ENCODE results near the gene DNAH12. TPM values are rescaled to one million over a fixed set of nuclear protein-coding genes. Genes with fewer than 3 reads are reported as not detected.

DNAH12 gene
- total and polyA plus RNA-seq, 2 of the 4 experiments (the other 2 are of a cell fraction), result under 0.01 to 0.02 TPM

DNA sequence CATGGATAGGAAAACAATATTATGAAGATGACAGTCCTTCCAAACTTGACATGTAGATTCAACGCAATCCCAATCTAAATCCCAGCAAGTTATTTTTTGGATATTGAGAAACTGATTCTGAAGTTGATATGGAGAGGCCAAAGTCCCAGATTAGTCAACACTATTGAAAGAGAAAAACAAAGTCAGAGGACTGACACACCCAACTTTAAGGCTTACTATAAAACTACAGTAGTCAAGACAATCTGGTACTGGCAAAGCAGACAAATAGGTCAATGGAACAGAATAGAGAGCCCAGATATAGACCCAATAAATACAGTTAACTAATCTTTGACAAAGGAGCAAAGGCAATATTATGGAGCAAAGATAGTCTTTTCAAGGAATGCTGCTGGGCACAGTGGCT is 132.4 kb downstream of the DNAH12 start:
- no peak for ATAC-seq (ENCODE audit: low read depth)

More for the DNA sequence above, 132.4 kb downstream of the DNAH12 start:
- H3K9me1 ChIP-seq (ENCODE audit: insufficient read depth, low read length), result no peaks in the 10 kb centered on the region
- in situ Hi-C loops (cut with MboI; ENCODE audit: low sequenced_read_pairs) (no loop called here), dilution Hi-C loops (cut with HindIII; ENCODE audit: low sequenced_read_pairs, unreplicated experiment) (no loop called here), intact Hi-C loops (cut with micrococcal nuclease) (no loop called here)
- H4K91ac ChIP-seq (ENCODE audit: insufficient read depth, low read depth, low read length), result no peak overlapping the region
- H2BK20ac ChIP-seq (ENCODE audit: low read depth, low read length), result no peak overlapping the region
- H2AK9ac ChIP-seq (replicated peaks; ENCODE audit: low read depth, low read length, poor library complexity), result no peak overlapping the region
- no TSS peak for BruUV-seq (replicated peaks)
- H3K4me1 ChIP-seq (ENCODE audit: control insufficient read depth, insufficient read depth, low read length), result no peaks in the 10 kb centered on the region
- H3K56ac ChIP-seq (ENCODE audit: extremely low read depth, insufficient read depth, low read length), result no peak overlapping the region
- H4K5ac ChIP-seq (ENCODE audit: low read depth, low read length), result no peak overlapping the region
- no peak overlapping the region for H3K4me2 ChIP-seq (ENCODE audit: low read depth, low read length)
- no peak overlapping the region for H2BK5ac ChIP-seq (ENCODE audit: low read depth, low read length, poor library complexity, severe bottlenecking)
- POLR2A ChIA-PET (ENCODE audit: unreplicated experiment), result no interaction called here
- WGBS, 2 experiments (ENCODE audit: extremely low coverage in 2 of 2, insufficient read length in 1 of 2), result no CpG with 5 or more reads among the region's 1 CpG
- no peak overlapping the region for H2AK5ac ChIP-seq (ENCODE audit: low read depth, low read length)
- no peak overlapping the region for H3K27ac ChIP-seq (ENCODE audit: insufficient read depth, low read length)
- H2BK15ac ChIP-seq (ENCODE audit: low read depth, low read length), result no peak overlapping the region
- H3K9me3 ChIP-seq (ENCODE audit: control insufficient read depth, insufficient read depth, low read length), result peaks cover 4% of the 10 kb centered on the region; the same call in 1 of the 2 replicates
- TF ChIP-seq SMC3 (IDR thresholded peaks at IDR 0.05; ENCODE audit: low read depth, low read length) (no peak), NFE2L2 (IDR thresholded peaks at IDR 0.05; ENCODE audit: low read depth, low read length) (no peak), RCOR1 (IDR thresholded peaks at IDR 0.05; ENCODE audit: insufficient replicate concordance, low read length) (no peak), CEBPB (IDR thresholded peaks at IDR 0.05; ENCODE audit: low read depth, low read length) (no peak), RAD21 (IDR thresholded peaks at IDR 0.05; ENCODE audit: low read length) (no peak), MXI1 (IDR thresholded peaks at IDR 0.05; ENCODE audit: borderline replicate concordance, low read depth, low read length) (no peak), RFX5 (IDR thresholded peaks at IDR 0.05; ENCODE audit: low read depth, low read length) (no peak), FOS (IDR thresholded peaks at IDR 0.05; ENCODE audit: low read depth, low read length) (no peak), BHLHE40 (IDR thresholded peaks at IDR 0.05; ENCODE audit: low read depth, low read length) (no peak), MAZ (IDR thresholded peaks at IDR 0.05; ENCODE audit: borderline replicate concordance, low read depth, low read length) (no peak), POLR2A (IDR thresholded peaks at IDR 0.05; ENCODE audit: low read depth, low read length) (no peak)
- TF ChIP-seq, protein P1, sequence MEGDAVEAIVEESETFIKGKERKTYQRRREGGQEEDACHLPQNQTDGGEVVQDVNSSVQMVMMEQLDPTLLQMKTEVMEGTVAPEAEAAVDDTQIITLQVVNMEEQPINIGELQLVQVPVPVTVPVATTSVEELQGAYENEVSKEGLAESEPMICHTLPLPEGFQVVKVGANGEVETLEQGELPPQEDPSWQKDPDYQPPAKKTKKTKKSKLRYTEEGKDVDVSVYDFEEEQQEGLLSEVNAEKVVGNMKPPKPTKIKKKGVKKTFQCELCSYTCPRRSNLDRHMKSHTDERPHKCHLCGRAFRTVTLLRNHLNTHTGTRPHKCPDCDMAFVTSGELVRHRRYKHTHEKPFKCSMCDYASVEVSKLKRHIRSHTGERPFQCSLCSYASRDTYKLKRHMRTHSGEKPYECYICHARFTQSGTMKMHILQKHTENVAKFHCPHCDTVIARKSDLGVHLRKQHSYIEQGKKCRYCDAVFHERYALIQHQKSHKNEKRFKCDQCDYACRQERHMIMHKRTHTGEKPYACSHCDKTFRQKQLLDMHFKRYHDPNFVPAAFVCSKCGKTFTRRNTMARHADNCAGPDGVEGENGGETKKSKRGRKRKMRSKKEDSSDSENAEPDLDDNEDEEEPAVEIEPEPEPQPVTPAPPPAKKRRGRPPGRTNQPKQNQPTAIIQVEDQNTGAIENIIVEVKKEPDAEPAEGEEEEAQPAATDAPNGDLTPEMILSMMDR (conservative IDR thresholded peaks at IDR 0.05; ENCODE audit: low read depth, low read length), result no peak
- TF ChIP-seq, protein P2, sequence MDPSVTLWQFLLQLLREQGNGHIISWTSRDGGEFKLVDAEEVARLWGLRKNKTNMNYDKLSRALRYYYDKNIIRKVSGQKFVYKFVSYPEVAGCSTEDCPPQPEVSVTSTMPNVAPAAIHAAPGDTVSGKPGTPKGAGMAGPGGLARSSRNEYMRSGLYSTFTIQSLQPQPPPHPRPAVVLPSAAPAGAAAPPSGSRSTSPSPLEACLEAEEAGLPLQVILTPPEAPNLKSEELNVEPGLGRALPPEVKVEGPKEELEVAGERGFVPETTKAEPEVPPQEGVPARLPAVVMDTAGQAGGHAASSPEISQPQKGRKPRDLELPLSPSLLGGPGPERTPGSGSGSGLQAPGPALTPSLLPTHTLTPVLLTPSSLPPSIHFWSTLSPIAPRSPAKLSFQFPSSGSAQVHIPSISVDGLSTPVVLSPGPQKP (IDR thresholded peaks at IDR 0.05; ENCODE audit: borderline replicate concordance, low read depth, low read length), result no peak
- TF ChIP-seq, protein P3, sequence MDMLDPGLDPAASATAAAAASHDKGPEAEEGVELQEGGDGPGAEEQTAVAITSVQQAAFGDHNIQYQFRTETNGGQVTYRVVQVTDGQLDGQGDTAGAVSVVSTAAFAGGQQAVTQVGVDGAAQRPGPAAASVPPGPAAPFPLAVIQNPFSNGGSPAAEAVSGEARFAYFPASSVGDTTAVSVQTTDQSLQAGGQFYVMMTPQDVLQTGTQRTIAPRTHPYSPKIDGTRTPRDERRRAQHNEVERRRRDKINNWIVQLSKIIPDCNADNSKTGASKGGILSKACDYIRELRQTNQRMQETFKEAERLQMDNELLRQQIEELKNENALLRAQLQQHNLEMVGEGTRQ (IDR thresholded peaks at IDR 0.05; ENCODE audit: low read depth, low read length), result no peak
- no peak overlapping the region for H4K8ac ChIP-seq (ENCODE audit: low read depth in 2 of 2, low read length in 2 of 2)
- H3K23ac ChIP-seq (ENCODE audit: low read depth, low read length), result no peak overlapping the region
- H4K20me1 ChIP-seq (ENCODE audit: insufficient read depth, low read length), result no peaks in the 10 kb centered on the region
- no peak overlapping the region for H2BK120ac ChIP-seq (ENCODE audit: low read depth, low read length)
- H3K18ac ChIP-seq (ENCODE audit: low read depth, low read length), result no peak overlapping the region
- H3K14ac ChIP-seq (replicated peaks; ENCODE audit: low read depth, low read length), result no peak overlapping the region
- no peak overlapping the region for H3K9ac ChIP-seq (ENCODE audit: low read depth, low read length)
- no peaks in the 10 kb centered on the region for H3K36me3 ChIP-seq (ENCODE audit: control insufficient read depth, insufficient read depth, low read length)
- H3K4ac ChIP-seq (ENCODE audit: low read depth, low read length), result no peak overlapping the region
- CTCF ChIA-PET, result no interaction called here
- no peak overlapping the region for H2AFZ ChIP-seq (replicated peaks; ENCODE audit: low read length, poor library complexity)
- H3K27me3 ChIP-seq (ENCODE audit: control insufficient read depth, insufficient read depth, low read length), result no peaks in the 10 kb centered on the region
- H3K79me1 ChIP-seq (ENCODE audit: low read depth in 1 of 2, low read length in 2 of 2), result no peaks in the 10 kb centered on the region
- no peak for DNase-seq
- H3K4me3 ChIP-seq (ENCODE audit: insufficient read depth, low read depth, low read length), result no peak overlapping the region

Measured in IMR-90 (cell line).